Bone marrow (tissue), 2 donors: Measurements from ENCODE around the gene FTCD.
"Not testable (repeated sequence)": the region's sequence is repeated elsewhere in the genome, so short reads cannot be mapped to it uniquely, and the experiment has no call there.

Experiments used
- DNase-seq, 2 donors: peaks; one replicate each; lab custom pipeline; 2025; lab: John Stamatoyannopoulos, UW

FTCD gene

DNA sequence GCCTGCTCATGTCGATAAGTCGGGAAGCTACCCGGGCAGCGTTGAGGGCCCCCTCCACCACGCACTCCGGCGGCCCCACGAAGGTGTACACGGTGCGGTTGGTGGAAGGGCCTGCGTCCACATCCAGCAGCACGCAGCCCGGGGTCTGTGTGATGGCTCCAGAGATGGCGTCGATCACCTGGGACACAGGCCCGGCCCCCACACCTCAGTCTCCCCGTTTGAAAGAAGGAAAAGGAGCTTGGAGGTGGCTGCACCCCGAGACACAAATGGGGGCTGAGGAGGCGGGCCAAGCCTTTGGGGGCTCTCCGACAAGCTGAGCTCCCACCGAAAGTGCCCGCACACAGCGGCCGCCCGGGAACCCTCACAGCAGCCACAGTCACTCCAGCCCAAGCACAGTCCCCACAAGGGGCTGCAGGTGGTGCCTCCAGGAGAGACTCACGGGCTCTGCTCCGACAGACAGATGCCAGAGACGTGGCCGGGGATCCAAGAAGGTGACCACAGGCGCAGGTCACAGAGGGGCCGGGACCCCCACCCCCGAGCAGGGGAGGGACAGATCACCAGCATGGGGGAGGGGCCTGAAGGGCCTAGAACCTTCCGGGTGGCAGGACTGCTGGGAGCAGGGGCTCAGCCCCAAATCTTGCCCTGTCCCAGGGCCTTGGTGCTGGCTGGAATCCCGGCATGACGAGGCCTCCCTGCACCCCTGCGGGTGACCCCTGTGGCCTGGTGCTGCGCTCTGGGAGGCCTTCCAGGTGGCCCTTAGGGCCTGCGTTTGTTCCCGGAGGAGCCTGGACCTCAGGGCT, 1.0 kb downstream of the FTCD start:
- DNase-seq, result no peak

DNA sequence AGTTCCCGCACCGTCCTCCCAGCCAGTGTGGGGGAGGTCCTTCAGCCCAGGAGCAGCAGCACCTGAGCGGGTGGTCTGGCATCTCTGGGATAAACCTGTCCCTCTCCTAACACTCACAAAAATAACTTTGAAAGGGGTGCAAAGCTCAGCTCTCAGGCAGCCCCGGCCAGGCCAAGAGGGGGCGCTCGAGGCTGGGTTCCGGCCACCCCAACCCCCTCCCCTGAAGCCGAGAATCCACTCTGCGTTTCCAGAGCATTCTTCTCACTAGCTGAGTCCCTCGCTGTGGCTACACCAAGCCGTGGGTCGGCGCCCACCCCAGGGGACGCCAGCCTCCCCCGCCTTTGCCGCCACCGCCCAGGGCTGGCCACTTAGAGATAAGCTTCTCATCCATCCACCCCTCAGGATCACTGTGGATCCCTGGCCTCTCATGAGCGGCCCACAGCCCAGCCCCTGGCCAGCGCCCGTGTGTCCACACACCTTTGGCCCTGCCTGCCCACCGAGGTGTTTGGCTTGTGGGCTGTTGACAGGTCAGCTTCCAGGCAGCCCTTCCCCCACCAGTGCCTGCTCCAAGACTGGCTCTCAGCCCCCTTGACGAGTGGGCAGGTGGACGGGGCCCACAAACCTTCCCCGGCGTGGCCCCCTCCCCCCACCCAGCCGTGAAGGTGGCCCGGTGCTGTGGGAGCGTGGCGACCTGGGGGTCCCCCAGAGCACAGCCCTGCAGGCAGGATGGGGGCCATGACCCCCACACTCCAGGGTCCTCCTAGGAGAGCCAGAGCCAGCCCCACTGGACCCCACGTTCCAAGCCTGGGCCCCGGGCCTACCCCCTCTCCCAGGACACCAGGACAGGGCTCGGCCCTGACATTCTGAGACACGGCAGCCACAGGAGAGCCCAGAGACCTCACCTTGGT, 1.9 kb downstream of the FTCD start:
- DNase-seq, result no peak

DNA sequence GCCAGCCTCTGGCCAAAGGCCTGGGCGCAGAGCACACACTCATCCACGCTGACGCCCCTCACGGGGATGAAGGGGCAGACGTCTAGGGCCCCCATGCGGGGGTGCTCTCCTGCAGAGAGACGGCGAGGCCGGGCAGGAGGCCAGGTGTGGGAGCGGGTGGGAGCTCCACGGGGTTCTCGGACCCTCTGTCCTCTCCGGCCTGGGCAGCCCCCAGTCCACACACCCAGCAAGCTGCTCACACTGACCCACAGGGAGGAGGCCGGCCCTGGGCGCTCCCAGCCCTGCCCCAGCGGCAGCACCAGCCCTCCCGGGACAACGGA, 2.5 kb downstream of the FTCD start:
- no peak for DNase-seq

DNA sequence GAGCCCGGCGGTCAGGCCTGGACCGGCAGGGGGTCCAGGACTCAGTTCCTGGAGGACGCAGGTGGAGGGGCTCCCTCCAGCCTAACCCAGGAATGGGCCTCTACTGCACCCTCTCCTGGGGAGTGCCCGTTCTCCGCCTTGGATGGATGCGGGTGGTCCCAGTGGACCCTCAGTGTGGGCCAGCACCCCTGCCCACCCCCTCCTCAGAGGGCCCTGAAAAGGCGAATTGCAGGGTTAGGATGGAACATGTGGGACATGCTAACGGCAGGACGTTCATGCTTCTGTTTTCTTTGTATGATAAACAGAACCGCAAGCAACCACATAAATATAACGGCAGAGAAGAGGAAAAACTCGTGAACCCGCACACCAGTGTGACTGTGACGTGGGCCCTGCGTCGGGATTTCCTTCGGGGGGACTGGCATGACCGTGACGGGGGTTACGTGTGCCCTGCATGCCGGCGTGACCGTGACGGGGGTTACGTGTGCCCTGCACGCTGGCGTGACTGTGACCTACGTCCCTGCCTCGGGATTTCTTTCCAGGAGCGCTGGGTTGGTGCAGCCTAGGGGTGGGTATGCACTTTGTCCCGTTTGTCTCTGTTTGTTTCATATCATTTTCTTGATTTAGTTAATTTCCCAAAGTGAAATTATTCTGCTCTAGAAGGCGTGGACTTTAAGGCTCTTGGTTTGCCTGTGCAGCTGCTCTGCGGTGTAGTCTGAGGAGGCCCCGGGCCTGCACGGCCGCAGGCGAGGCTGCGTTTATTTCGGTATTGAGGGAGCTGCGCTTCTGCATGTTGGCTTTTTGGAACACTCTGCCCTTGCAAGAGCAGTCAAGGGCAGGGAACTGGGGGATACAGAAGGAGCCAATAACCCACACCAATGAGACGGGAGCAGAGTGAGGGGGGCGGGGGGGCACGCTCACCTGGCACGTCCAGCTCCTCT, 3.1 kb downstream of the FTCD start:
- no peak for DNase-seq

DNA sequence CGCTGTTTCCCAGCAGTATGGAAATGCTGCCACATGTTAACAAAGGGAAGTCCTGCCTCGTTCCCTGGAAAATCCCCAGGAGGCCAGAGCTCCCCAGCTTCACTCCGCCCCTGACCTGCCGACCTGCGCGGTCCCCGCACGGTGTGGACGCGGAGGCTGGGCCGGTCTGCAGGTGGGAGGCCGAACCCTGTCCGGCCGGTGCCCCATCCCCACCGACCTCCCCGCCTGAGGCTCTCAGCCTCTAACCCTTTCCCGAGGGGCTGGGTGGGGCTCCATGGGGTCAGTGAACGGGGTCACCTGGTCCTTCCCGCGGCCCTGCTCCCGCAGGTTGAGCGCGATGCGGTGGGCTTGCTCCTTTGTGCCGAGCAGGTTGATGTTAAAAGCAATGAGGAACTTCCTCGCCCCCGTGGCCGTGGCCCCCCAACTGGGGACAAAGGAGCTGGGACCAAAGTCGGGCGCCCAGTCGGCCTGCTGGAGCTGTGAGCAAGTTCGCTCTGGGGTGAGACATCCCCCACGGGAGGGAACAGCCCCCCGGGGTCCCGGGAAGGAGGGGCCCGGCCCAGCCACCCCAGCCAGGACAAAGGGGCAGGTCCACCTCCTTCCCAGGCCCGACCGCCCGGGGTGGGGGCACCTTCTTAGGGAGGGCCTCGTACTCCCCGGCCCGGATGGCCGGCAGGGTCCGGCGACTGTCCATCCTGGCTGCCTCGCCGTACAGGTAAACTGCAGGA, 4.0 kb downstream of the FTCD start:
- no peak for DNase-seq

DNA sequence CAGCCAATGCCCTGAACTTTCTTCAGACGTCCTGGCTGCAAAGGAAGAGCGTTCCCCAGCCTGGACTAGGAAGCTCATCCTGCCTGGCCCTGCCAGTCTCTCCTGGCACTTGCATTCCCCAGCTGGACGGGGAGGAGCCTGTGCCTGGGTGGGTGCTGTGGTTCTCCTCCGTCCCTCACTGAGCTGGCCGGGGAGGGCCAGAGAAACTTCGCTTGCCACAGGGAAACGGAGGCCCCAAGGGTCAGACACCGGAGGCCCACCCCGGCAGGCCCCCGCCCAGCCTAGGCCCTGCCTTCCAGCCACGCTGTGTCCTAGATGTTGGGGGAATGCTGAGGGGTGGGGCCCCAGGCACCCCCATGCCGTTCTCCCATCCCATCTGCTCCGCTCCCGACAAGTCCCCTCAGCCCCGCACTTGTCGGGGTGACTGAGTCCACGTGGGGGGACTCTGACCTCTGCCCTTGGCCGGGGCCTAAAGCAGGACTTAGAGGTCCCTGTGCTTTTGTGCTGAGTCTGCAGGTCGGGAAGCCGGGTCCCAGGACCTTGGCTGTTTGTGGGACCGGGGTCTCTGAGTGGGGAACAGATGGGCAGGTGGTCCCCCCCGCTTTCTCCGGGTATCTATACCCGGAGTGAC, 4.8 kb downstream of the FTCD start:
- DNase-seq, result no peak

DNA sequence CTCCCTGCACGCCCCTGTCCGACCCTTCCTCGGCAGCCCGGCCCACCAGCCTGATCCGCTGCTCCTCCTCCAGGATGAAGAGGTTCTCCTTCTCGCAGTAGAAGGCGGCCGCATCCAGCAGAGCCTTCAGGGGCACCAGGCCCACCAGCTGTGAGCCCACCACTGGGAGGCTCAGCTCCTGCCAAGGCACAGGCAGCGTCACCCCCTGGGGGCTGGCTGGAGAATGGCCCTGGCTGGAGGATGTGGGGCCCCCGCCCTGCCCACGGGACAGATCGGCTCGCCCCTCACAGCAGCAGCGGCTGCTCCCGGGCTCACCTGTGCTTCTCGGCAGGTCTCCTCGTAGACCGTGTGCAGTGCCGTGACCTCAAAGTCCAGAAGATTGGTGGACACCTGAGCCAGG, 5.3 kb downstream of the FTCD start:
- DNase-seq, result no peak

DNA sequence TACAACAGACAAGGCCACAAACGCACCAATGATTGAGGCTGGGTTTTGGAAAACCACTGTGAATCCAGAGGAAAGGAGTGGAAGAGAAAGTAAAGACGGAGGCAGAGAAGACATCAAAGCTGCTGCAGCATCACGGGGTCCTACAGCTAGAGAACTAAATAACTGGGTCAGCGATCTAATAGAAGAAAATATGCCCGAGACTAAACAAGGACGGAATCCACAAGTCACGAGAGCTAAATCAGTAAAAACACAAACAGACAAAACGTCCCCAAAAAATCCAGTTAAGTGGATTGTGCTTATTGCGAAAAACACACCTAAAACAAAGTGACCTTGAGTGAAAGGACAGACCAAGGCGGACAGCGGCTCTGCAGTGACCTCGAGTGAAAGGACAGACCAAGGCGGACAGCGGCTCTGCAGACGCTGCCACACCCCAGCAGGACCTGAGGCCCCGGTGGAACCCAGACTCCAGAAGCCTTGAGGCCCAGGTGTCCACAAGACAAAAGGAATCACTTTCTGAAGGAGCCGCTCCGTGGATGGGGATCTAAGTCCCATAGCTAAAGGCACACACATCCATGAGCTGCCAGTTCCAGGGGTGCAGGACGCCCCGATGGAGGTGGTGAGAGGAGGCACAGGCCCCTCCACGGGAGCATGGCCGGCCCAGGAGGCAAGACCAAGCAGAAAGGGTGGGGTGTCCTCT, 6.0 kb downstream of the FTCD start:
- DNase-seq, result no peak

DNA sequence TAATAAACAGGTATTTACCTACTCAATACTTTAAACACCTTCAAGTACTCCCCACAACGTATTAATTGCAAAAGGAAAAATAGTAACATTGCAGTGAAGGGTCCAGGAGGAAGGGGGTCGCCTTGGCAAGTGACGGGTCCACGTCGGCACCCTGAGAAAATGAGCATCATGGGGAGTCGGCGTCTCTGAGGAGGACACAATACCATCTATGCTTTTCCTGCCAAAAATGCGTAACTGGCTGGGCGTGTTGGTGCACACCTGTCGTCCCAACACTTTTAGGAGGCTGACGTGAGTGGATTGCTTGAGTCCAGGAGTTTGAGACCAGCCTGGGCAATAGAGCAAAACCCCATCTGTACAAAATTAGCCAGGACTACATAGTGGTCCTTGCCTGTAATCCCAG, 7.3 kb downstream of the FTCD start:
- no peak for DNase-seq

DNA sequence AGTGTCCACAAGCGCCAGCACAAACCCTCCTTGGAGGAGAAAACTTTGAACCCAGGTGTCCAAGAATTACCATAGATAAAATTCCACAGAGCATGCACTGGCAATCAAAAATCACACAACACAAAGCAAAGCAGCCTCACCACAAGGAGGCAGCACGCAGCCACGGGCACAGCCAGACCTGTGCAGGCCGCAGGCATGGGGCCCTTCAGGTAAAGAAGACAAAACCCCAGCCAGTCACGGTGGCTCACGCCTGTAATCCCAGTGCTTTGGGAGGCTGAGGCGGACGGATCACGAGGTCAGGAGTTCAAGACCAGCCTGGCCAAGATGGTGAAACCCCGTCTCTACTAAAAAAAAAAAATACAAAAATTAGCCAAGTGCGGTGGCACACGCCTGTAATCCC, 8.0 kb downstream of the FTCD start:
- not testable (repeated sequence) for DNase-seq

DNA sequence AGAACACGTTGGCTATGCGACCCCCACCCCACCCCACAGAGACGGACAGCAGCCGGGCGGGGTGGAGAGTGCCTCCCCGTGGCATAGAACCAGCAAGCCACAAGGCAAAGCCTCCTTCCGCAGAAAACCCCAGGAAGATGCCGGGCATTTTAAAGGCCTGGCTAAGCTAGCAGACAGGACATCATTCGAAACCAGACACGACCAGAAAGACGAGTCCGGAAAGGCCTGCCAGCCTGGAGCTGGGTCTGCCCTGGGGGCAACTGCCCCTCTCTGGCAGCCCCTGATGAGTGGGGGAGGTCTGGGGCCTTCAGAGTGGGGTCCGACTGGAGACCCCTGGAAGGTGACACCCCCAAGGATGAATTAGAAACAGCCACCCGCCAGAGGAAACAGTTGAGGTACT, 8.5 kb downstream of the FTCD start:
- no peak for DNase-seq

DNA sequence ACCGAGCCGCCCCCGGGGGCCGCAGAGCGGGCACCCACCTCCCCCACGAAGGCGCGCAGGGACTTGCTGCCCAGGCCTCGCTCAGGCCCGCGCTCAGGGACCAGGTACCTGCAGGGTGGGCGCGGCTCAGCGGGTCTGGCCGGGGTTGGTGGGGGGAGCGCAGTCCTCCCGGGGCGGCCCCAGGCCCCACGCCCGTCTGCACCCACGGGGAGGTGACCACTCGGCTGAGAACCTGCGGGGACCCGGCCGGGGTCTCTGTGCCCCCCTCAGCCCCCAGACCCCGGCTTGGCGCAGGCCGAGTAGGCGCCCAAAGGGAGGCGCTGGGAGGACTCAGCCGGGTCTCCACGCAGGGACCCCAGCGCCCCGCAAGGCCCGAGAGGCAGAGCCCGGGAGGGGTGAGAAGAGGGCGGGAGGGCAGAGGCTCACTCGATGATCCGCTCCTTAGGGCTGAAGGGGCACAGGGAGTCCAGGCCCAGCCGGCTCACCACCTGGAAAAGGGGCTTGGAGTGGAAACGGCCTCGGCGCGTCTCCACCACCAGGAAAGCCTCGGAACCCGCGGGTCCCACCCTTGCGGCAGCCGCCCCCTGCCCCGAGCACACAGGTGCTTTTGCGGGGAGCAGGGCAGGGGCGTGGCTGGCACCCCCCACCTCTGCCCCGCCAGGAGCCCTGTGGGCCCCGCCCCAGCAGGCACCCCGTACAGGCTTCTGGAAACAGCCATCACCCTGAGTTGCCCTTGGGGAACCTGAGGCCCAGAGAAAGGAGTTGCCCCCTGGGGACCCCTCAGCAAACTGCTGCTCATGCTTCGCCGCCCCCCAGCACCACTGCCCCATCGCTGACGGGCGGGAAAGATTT, 9.3 kb downstream of the FTCD start:
- no peak for DNase-seq

DNA sequence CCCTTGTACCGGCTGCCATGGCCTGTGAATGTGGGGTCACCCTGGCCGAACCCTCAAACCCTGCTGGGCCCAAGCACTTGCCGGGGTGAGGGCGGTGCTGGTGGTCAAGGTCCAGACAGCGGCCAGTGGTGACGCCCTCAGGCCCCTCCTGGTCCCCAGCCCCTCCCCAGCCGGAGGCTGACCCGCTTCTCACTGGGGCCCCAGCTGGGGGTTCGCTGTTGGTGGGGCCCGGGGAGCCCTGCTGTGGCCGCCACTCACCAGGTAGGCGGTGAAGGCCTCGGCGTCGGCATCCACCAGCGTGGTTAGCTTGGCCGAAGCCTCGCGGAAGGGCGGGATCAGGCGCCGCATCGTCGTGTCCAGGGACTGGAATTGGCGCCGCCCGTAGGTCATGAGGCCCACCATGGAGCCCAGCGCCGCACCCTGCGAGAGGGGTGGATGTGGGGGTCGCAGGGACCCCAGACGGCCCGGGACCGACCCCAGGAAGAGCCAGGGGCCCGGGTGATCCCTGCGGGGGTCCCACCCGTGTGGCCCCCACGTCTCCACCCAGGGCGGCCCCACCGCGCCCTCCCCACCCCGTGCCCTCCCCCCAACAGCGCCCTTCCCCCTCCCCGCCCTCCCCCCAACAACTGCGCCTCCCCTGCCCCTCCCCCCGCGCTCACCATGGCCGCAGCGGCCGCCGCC, 10.1 kb downstream of the FTCD start:
- DNase-seq, result no peak

DNA sequence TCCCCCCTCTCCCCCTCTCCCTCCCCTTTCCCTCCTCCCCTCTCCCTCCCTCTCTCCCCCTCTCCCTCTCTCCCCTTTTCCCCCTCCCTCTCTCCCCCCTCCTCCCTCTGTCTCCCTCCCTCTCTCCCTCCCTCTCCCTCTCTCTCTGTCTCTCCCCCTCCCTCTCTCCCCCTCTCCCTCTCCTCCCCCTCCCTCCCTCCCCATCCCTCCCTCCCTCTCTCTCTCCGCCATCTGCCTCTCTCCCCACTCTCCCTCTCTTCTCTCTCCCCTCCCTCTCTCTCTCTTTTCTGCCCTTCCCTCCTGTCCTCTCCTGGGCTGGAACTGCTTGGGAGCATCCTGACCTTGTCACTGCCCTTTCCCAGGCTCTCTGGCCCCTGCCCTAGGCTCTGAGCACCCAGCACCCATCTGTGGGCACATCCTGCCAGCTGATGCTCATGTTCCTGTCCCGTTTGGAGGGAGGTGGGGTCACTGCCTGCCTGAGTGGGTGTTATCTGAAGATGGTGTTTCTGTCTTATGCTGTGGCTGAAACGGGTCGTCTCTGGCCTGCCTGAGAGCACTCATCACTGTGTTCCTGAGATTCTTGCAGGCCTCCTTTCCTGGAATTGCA, 10.8 kb downstream of the FTCD start:
- DNase-seq, result no peak

DNA sequence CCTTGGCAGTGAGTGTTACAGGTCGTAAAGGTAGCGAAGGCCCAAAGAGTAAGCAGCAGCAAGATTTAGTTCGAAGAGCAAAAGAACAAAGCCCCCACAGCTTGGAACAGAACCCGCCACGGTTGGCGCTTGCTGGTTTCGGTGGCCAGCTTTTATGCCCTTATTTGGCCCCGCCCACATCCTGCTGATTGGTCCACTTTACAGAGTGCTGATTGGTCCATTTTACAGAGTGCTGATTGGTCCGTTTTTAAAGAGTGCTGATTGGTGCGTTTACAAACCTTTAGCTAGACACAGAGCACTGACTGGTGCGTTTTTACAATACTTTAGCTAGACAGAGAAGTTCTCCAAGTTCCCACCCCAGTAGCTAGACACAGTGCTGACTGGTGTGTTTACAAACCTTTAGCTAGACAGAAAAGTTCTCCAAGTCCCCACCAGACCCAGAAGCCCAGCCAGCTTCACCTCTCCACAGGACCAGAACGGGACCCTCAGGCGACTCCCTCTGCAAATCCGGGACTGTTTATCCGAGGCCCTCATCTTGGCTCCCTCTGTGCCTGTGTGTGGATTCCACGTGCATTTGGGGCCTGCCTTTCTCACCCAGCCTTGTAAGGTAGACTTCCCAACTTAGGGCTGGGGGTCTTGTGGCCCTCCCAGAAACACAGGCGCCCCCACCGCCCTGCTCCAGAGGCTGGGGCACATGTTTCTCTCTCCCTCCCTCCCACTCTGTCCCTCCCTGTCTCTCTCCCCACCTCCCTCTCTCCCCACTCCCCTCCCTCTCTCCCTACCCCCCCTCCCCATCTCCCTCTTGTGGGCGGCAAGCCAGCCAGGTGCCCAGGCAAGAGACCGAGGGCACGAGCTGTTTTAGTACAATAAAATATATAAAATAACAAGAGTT, 12.6 kb downstream of the FTCD start:
- no peak for DNase-seq

DNA sequence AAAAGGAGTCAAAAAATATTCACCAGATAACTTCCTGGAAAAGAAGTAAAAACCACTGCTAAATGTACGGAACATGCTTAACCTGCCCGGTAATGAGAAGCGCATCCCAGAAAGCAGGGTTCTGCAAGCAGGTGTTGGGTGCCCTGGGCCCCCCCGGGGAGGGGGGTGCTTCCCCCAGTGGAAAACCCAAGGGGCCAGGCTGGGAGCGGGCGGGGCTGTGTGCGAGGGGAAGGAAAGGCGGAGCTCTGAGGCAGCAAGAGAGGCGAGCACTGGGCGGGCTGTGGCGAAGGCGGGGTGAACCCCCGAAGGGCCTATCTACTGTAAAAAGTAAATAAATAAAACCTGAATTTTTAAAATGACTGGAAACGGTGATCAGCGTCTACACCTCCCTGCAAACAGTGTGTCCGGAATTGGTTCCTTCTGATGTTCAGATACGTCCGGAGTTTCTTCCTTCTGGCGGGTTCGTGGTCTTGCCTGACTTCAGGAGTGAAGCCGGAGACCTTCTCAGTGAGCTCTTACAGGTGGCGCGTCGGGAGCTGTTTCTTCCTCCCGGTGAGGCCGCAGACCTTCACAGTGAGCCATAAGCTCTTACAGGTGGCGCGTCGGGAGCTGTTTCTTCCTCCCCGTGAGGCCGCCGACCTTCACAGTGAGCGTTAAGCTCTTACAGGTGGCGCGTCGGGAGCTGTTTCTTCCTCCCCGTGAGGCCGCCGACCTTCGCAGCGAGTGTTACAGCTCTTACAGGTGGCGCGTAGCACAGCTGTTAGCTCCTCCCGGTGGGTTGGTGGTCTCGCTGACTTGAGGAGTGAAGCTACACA, 13.4 kb downstream of the FTCD start:
- DNase-seq, result no peak
